Glomerular endothelial cell (primary cell): ENCODE measurements around the gene PCTP. TPM values are rescaled to one million over a fixed set of nuclear protein-coding genes. Genes with fewer than 3 reads are reported as not detected.

ENCODE experiments used
- DNase-seq: peaks from one replicate; pipeline ENCODE4 v3.0.0-alpha.2; 2011; ENCODE audit warnings: low read depth, low spot score; ENCODE audit errors: extremely low read depth
- total RNA-seq: library from RNA; depleted of rRNA; stranded (reverse); fragments of >200 nt; gene quantifications from 2 replicates; pipeline ENCODE4 v1.2.3, GENCODE V29; 2015

The PCTP gene
- total RNA-seq, 1 donor from 2014 or later, result 22.6 TPM

DNA sequence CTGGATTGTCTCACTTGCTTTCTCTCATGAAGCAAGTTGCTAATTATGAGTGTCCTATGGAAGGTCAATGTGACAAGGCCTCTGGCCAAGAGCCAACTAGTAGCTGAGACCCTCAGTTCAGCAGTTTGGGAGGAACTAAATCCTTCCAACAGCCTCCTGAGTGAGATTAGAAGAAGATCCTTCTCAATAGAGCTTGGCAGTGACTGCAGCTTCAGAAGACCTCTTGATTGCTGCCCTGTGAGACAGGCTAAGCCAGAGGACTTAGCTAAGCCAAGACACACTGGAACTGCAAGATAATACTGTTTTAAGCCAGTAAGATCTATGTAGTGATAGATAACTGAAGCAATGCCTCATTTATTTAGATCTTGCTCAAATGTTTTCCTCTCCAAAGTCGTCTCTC lies 34.3 kb downstream of the PCTP start:
- no peak for DNase-seq

DNA sequence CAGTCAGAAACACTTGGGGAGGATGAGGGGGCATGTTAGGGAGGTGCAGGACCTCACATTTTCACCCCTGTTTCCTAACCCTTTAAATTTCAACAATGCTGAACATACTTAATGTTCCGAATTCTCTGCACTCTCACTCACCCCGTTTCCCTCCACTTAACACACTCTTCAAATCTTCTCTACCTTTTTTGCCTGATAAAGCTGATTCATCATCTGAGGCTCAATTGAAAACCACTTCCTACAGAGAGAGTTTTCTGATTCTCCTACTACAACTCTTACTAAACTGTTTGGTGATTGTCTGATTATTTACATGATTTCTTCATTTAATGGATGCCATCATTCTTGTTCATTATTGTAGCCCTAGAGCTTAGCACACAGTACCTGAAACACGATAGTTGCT lies 42.4 kb downstream of the PCTP start:
- no peak for DNase-seq

DNA sequence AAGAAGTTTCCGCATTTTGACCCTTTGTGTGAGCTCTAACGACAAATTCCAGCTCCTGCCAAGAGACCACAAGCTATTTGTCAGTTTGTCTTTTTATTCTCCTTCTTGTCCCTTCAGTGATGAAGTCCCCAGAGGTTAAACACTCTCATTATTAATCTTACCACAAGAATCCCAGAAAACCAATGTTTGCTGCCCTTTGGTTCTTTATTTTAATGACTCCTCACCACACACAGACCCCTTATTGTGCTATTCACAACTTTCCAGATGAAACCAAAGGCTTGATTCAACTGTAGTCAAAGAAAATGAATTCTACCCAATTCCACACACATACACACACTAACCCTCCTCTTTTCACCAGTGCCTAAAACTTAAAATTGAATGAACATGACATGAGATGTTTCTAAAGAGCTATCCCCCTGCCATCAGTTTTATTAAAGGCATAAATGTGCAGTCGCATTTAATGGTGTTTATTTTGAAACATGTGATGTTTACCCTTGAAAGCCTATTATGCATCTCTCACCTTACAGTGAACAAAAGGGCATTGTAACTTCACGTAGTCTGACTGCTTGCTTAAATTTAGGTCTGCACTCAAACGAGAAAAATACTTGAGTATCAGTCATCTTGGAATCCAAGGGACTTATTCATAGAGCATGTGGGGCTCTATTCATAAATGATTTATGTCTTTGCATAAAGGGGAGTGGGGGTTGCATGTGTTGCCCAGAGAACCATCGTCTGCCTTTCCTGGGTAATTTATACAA lies 44.1 kb downstream of the PCTP start:
- DNase-seq, result no peak

DNA sequence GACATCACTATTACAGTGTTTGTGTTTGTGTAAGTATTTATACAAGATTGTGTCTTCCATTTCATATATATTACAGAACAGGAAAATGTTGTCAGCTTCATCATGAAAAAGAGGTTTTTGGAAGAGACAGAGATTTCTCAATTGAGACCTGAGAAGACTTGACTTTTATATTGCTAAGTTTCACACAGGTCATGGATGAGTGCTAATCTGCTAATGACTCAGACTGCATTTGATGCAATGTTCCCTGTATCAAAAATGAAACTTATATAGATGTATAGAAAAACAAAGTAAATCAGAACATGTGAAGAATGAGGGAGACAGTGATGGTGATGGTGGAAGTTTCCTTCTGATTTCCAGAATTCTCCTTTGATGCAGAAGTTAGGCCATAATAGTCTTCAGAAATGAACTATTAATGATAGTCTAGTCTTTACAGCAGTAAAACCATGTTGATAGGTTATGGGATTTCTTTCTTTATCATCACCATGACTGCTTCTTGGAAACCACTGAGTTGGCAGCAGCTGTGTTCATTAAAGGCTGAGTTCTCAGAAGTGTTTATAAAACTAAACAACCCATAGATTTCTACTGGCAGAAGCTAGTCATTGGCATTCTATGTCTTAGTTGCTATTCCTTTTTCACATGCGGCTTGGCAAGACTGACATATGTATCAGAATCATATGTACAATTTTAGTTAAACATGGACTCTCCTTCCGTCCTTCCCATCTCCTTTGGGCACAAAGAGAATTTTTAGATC lies 56.1 kb downstream of the PCTP start:
- no peak for DNase-seq

DNA sequence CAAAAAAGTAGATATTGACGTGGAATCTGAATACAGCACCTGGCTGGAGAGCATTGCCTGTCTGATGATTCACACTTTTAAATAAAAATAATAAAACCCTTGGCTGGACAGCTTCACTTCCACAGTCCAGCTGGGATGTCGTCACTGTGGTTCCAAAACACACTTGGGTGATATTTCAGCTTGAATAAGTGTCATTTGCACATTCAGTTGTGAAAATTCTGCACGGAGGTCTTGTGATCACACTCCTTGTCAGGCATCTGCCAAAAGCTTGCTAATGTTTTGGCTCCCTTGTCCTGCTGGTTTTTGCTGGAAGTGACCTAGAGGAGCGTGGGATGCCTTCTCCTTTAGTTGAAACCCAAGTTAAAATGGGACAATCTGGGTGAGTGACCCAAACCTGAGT lies 60.7 kb downstream of the PCTP start:
- DNase-seq, result no peak

DNA sequence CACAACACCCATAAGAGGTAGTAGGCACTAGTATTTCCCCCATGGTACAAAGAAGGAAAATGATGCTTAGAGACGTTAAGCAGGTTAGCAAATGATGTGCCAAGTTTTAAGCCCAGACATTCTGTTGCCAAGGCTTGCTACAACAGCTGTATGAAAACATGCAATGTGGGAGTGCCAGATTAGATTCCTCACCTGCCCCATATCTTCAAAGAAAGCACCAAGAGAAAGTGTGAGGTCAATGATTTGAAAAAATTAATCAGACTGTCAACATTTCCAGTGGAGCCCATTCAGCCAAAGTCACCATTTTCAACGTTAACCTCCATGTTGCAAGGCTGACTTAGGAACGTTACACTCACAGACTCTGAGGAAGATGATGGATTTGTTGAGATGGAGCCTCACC lies 61.5 kb downstream of the PCTP start:
- DNase-seq, result no peak

DNA sequence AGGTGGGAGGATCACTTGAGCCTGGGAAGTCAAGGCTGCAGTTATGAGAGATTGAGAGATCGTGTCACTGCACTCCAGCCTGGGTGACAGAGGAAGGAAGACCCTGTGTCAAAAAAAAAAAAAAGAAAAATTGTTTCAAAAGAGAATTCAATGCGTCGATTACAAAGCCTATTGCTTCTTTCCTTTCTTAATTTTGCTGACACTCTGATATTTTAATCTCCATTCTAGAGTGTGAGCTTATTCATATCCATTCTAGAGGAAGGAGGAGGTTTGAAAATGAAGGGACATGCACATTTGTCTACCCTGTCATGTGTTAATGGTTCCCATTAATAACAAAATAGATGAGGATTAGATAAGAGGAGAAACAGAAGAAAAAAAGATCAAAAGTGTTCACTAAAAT lies 63.1 kb downstream of the PCTP start:
- no peak for DNase-seq

DNA sequence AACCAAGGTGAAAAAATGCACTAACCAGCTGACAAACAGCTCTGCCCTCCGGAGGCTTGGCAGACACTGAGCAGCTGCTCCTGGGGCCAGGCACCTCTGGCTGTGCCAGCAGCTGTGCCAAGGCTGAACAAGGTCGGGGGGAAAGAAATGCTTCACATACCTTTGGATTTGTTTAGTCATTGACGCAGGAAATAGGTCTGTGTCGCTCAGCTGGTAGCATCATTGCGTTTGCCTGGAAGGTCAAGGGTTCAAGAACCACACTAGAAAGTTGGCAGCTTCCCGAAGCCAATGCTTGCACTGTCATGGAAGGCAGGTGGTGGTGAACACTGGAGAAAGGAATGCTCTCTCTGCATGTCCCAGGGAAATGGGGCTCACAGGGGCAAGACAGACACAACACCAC lies 63.5 kb downstream of the PCTP start:
- DNase-seq, result peak; percentile 14

DNA sequence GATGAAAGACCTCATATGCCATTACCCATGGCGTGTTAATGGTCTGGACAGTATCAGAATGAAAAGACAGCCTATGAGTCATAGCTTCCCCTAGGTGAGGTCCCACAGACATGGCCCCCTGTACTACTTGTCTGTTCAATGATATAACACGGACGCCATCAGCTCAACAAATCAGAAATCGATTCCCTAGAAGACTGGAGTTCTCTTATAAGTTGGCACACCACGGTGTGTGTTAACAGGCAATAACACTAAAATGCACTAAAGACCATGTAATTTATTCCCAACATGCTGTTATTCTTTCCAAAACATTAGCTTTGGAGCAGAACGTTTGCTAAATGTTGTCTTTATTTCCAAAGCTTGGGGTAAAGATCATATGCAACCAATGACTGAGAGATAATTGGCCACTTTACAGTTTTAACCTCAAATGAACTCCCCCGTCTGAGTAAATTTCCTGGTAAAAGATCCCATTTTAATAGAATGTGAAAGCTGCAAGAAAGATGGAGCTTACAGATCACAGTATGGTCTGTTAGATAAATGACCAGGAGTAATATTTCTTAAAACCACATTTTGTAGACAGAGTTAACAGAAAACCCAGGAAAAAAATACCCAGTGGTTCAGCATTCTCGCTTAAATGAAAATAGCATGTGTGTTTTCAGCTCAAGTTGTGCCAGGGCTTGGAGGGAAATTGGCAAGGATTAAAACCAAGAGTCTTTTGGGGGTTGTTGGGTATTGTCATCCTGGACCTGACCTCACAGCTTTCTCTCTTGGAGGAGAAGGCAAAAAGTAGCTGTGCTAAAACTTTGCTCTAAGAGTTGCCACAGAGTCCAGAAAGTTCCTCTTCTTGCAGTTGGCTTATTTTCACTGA lies 65.9 kb downstream of the PCTP start:
- DNase-seq, result no peak

DNA sequence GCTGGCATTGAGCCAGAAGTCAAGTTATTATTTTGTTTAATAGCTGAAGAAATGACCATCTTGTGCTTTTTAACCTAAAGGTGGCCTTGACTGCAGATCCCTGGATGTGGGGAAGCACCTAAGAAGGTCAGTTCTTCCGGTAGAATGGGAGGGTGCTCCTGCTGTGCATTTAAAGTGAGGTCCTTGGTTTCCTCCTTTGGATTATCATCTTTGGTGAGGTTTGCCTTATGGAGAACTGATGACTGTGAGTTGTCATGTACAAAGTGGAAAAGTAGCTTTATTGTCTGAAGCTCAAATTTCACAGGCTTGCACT lies 66.5 kb downstream of the PCTP start:
- DNase-seq, result no peak

DNA sequence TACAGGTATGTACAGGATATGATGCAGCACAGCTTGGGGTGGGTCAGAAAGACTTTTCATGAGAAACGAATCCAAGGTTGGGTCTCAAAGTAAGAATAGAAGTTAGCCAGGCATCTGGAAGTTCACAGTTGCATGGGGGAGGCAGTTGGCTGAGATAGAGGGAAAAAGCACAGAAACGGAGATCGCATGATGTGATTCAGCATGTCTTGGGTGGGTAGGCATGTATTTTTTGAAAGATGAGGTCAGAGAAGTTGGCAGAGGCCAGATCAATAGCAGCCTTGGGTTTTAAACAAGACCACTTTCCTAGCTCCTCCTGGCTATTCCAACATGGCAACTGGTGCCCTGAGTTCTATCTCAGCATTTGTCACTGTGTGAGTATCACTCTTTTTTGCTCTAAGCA lies 67.2 kb downstream of the PCTP start:
- no peak for DNase-seq

DNA sequence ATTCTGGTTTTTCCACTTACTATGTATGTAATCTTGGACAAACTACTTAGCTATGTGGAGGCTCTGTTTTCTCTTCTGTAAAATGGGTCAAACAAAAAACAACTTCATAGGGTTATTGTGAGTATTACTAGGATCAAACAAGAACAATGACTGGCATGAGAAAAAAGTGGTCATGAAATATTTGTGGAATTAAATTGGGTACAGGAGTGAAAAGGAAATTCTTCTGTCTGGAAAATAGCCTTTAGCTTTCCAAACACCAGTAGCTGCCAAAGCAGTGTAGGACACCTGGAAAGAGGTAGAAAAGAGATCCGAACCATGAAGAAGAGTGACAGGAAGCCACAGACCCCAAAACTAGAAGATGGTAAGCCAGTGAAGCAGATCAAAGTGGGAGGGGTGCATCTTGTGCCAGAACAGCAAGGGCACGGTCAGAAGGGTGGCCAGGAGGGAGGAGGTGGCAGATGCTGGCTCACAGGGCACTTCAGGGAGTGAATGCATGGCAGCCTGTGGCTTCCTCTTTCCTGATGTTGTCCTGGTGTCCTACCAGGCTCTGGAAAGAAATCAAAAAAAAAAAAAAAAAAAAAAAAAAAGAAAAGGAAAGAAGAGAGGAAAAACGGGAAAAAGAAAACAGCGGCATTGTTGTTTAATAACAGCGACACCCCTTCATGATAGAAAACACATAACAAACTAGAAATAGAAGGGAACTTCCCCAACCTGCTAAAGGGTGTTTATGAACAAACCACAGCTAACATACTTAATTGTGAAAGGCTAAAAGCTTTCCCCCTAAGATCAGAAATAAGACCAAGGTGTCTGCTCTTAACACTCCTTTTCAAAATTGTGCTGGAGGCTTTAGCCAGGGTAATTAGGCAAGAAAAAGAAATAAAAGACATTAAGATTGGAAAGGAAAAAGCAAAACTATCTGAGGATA lies 67.9 kb downstream of the PCTP start:
- no peak for DNase-seq

DNA sequence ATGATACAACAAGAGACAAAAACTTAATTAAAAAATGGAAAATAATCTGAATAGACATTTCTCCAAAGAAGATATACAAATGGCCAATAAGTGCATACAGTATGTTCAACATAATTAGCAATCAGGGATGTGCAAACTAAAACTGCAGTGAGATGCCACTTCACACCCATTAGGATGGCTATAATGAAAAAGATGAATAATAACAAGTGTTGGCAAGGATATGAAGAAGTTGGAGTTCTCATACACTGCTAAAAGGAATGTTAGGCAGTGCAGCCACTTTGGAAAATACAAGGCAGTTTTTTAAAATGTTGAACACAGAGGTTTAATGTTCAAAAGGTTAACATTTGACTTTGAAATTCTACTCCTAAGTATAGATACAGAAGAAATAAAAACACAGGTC lies 69.8 kb downstream of the PCTP start:
- no peak for DNase-seq

DNA sequence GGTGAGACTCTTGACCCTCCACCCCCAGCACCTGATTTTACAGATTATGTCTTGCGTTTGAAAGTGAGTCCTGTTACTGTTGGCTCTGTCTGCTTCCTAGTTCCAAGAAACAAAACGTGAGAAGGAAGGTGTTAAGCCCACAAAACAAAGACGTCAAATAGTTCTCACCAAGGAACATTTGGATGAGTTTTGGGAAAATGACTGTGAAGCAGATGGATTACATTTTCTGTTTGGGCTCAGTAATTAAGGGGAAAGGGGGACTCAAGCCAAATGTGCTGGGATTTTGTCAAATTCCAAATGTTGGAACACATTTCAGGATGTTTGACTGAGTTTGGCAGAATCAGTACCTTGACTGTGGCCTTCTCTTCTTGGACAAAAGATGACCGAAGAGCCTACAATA lies 71.2 kb downstream of the PCTP start:
- DNase-seq, result no peak

DNA sequence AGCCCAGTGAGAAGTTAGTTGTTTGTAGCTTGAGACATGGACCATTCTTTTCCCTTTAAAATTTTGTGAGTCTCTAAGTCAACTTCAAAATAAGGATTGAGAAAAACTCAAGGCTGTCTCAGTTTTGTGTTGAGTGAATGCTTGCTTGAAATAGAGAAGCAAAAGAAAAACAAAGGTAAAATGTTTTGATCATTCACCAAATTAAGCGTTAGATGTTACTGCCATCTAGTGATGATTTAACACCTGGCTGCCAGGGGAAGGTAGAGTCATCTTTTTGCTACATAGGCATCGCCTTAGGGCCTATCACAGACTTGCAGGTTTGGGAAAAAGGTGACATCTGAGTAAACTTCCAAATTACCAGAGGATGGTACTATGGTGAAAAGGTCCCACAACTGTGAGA lies 74.4 kb downstream of the PCTP start:
- DNase-seq, result no peak

Other genes with a start within 250 kb of the PCTP start
- gene SMIM36, start 239.6 kb upstream of the PCTP start, total RNA-seq, result not detected in 2 replicates
- 0.12 TPM in 1 of 2 replicates, not detected in the other for gene TMEM100, start 28.2 kb upstream of the PCTP start, total RNA-seq